NCI-H2196 treated with DMSO at 0.1 percent for 48 hours (cell line): Measurements from ENCODE around the gene RERE.
"Not testable (repeated sequence)": the region's sequence is repeated elsewhere in the genome, so short reads cannot be mapped to it uniquely, and the experiment has no call there.

Experiments used
- DNase-seq: peaks from one replicate; lab custom pipeline; 2025; ENCODE audit not compliant: unreplicated experiment; lab: John Stamatoyannopoulos, UW

Gene RERE

GRCh38 chr1:8649027-8649426, 168.4 kb downstream of the RERE start:
- DNase-seq = no peak

DNA sequence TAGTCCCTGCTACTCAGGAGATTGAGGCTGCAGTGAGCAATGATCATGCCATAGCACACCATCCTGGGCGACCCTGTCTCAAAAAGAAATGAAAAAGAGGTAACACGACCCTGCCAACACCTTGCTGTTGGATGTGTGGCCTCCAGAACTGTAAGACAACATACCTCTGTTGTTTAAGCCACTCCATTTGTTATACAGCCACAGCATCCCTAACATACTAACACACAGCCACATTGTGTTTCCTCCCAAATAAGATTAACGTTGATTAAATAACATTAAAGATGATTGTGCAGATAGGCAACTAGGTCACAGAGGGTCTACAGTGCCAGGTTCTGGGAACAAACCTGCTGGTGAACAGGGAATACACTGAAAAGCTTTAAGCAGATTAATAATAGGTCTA, 170.4 kb downstream of the RERE start:
- no peak for DNase-seq

DNA sequence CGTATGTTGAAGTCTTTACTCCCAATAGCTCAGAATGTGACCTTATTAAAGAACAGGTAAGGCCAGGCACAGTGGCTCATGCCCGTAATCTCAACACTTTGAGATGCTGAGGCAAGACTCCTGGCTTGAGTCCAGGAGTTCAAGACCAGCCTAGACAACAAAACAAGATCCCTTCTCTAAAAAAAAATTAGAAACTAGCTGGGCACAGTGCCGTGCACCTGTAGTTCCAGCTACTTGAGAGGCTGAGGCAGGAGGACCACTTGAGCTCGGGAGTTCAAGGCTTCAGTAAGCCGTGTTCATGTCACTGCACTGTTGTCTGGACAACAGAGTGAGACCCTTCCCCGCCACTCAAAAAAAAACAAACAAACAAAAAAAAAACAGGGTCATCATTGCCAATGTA, 171.3 kb downstream of the RERE start:
- DNase-seq = no peak

GRCh38 chr1:8643542-8644536, 173.6 kb downstream of the RERE start:
- no peak for DNase-seq

DNA sequence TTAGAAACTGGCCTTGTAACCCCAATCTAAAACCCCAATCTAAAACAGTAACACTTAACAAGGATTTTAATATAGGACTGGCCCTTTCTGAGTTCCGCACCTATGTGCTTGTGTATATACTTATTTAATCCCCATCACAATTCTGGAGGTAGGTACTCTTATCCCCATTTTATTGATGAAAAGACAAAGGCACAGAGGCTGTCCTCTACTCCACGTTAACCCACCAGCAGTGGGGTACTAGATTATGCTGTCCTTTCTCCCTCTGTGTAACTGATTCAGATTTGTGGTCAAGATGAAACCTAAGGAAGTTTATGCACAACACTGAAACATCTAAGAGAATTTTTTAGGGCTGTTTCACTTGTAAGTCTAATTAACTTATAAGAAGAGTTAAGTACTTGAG, 175.3 kb downstream of the RERE start:
- DNase-seq = no peak

GRCh38 chr1:8641377-8641997, 176.0 kb downstream of the RERE start:
- no peak for DNase-seq

GRCh38 chr1:8640950-8641349, 176.5 kb downstream of the RERE start:
- no peak for DNase-seq

GRCh38 chr1:8639148-8639547, 178.3 kb downstream of the RERE start:
- no peak for DNase-seq

DNA sequence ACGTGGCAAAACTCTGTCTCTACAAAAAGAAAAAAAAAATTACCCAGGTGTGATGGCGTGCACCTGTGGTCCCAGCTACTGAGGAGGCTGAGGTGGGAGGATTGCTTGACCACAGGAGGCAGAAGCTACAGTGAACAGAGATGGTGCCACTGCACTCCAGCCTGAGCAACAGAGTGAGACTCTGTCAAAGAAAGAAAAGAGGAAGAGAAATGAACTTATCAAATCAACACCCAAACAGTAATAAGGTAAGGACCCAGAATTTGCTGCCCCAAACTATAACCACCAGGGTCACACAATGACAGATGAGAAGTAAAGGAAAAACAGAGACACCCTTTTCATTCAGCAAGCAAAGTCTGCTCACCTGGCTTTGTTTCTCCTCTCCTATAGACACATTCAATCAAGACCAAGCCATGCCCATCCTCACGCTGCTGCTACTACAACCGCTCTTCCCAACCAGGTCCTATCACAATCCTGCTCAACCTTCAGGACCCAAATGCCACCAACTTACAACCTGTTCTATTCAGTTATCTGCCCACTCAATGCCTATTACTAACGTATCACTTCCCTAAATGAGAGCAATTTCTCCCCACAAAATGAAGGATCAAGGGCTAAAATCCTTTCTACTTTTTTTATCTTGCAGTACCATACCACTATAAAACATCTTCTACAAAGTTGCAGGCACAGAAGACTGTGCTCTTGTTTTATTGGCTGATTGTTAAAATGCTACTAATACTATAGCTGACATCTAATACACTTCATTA, 183.5 kb downstream of the RERE start:
- no peak for DNase-seq

GRCh38 chr1:8632102-8632501, 185.3 kb downstream of the RERE start:
- no peak for DNase-seq

- DNase-seq = no peak
Observed at GRCh38 chr1:8631163-8631562, 186.3 kb downstream of the RERE start.

DNA sequence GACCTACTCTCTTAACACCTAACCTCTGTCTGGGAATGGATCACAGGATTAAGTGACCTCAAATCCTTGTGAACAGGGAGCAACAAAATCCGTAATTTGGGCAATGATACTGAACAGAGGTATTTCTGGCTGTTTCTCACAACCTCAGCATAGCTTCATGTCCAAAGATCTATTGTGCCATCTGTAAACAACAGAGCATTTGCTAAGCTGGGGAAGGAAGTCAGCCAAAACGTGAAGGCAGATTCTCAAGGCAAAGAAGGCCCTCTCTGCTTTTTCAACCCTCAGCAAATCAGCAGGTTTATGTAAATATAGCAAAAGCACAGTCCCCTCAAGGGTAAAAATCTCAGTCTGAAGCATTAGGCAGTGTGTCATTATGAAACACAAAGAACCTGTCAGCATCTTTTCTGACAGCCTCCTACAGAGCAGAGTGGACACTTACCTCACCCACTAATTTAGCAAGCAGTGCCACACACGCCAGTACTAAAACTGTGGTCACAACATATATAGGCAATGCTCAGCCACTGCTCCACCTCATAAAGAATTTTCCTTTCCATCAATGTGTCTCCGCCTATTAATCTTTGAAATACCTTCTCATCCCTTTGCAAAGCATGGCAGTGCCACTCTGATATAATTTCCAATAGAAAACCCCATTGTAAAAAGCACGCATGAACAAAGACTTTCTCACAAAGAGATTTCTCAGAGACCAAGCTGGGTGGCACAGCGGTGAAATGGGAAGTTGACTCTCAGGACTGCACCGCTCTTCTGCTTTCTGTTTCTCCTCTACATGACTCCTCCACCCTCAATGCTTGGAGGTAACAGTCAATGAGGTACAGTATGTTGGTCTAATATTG, 188.0 kb downstream of the RERE start:
- DNase-seq = no peak

DNA sequence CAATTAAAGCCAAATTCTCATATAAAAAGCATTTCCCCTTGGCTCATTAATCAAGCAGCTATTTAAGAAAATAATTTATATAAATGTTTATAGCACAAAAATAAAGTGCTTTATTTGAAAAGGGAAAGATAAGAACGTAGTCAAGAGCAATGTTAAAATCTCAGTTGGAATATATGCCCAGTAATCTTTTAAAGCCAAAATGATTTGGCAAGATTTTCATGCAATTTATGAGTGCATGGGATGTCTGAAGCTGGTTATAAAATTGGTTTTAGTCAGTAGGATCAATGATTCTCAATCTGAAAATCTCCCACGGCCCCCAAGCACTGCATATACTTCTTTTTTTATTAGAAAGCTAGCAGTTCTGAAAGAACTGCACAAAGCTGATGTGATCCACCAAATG, 188.8 kb downstream of the RERE start:
- no peak for DNase-seq

GRCh38 chr1:8627728-8628127, 189.7 kb downstream of the RERE start:
- DNase-seq = no peak

GRCh38 chr1:8625981-8626898, 191.2 kb downstream of the RERE start:
- DNase-seq = no peak

DNA sequence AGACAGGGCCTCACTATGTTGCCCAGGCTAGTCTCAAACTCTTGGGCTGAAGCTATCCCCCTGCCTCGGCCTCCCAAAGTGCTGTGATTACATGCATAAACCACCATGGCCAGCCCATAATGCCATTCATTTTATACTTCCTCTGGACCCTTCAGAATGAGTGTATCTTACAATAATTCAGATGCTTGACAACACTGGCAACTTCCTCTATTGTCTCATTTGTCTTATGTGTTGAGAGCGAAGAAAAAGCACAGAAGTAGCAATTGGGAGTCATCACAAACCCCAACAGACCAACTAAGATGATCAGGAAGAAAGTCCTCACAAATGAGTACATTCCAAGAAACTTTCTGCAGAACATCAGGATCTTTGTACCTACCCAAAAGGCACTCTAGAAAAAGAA, 191.9 kb downstream of the RERE start:
- no peak for DNase-seq

GRCh38 chr1:8623651-8624192, 193.7 kb downstream of the RERE start:
- DNase-seq = not testable (repeated sequence)

DNA sequence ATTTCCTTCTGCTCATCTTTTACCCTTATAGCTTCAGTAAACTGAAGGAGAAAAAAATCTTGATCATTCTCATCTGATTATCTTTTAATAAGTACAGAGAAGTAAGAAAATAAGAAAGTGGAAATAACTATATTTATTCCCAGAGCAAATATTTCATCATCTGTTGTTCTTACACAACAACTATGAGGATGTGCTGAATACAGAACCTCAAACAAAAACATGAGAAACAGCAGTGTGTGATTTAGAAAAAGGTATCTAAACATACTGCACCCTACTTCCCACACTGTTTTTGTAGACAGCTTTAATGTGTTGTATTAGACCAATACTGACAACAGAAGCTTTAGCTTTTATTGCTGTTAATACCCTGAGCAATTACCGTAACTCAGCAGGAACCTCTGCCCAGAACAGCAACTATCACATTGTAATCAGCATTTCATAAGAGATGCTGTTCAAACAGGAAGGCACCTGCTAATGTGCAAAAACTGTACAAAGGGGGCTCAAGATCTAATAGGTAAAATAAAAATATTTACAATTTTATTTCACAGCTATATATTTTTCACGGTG, 195.6 kb downstream of the RERE start:
- not testable (repeated sequence) for DNase-seq

- DNase-seq = not testable (repeated sequence)
Observed at GRCh38 chr1:8621034-8621582, 196.3 kb downstream of the RERE start.
